HG03064 (cell line): ENCODE measurements around the gene HS3ST4.

ENCODE experiments used
- ATAC-seq: cut with Tn5 transposase; IDR thresholded peaks from one replicate; pipeline ENCODE4 v1.9.1; 2021; ENCODE audit warnings: low read depth; ENCODE audit not compliant: unreplicated experiment

Gene HS3ST4

DNA sequence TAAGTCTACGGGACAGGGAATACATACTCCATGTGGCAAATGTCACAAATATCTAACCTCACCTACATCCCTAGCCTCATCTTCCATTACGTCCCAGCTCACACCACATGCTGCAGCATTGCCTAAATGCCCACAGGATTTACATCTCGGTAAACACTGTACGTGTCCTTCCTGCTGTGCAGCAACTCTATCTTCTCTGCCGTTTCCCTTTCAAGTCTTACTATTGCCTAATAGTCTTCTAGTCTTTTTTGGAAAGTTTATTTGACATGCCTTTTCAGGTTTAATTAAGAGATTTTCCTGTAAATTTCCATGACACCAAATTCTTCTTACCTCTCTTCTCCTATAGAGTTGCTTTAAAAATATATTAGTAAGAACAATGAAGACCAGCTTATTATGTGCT, 120.5 kb downstream of the HS3ST4 start:
- no peak for ATAC-seq

DNA sequence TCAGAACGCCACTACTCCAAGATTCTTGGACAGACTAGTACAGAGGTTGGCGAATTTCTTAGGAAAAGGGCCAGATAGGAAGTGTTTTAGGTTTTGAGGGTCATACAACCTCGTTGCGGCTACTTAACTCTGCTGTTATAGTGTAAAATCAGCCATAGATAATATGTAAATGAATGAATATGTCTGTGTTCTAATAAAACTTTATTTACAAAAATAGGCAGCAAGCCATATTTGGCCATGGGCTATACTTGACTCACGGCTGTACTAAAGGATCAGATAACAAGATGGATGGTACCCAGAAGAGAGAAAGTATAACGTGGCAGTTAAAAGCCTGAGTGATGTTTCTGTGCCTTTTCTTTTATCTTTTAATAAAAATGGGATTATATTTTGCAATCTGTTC, 125.5 kb downstream of the HS3ST4 start:
- no peak for ATAC-seq

DNA sequence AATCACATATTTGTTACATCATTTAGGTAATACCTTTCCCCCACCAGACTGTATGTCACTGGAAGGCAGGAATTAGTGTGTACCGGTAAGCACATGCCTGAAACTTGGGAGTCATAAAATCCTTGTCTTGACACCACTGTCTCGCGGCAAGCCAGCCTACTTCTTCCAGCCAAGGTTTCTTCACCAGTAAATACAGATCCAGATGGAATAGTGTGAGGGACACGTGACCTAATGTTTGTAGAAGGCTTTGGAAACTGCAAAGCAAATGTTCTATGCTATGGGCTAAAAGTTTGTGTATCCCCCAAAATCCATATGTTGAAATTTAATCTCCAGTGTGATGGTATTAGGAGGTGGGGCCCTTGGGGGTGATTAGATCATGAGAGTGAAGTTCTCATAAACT, 126.1 kb downstream of the HS3ST4 start:
- no peak for ATAC-seq

GRCh38 chr16:25823891-25824290, 132.1 kb downstream of the HS3ST4 start:
- no peak for ATAC-seq

DNA sequence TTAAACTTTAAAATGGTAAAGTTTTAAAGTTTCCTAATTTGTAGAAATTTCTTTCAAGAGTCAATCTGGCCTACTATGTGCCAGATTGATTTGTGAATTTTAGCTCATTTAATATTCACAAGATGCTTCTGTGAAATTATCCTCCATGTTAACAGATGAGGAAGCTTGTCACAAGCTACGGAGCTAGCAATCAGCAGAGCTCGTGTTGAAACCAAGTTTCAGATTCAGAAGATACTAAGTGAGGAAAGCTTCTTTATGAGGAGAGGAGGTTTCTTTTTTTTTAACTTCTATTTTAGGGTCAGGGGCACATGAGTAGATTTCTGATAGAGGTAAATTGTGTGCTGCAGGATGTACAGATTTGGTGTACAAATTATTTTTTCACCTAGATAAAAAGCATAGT, 135.9 kb downstream of the HS3ST4 start:
- no peak for ATAC-seq

DNA sequence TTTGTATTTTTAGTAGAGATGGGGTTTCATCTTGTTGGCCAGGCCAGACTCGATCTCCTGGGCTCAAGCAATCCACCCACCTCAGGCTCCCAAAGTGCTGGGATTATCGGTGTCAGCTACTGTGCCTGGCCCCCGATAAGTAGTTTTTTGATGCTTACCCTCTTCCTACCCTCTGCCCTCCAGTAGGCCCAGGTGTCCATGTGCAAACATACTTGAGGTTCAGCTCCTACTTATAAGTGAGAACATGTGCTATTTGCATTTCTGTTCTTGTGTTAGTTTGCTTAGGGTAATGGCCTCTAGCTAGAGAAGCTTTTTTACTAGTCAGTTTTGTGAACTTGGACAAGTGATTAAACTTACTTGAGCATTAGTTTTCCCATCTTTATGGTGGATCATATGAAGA, 136.8 kb downstream of the HS3ST4 start:
- no peak for ATAC-seq

- ATAC-seq: no peak
Measured at GRCh38 chr16:25832291-25832690, 140.5 kb downstream of the HS3ST4 start.

GRCh38 chr16:25834101-25834500, 142.3 kb downstream of the HS3ST4 start:
- no peak for ATAC-seq

DNA sequence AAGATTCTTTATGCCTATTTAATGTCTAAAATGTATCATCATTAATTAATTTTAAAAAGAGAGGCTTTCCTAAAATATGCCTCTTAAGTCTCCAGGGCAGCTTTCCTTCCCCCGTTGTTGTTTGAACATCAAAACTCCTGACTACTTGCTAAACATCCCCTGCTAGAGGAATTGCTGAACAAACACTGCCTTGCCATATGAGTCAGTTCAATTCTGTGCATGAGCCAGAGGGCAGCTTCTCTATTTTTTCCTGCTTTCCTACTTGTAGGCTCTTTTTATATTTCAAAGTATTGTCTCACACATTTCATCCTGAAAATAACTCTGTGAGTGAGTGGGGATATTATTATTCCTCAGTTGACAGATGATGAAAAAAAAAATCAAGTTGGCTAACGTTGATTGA, 143.4 kb downstream of the HS3ST4 start:
- no peak for ATAC-seq

DNA sequence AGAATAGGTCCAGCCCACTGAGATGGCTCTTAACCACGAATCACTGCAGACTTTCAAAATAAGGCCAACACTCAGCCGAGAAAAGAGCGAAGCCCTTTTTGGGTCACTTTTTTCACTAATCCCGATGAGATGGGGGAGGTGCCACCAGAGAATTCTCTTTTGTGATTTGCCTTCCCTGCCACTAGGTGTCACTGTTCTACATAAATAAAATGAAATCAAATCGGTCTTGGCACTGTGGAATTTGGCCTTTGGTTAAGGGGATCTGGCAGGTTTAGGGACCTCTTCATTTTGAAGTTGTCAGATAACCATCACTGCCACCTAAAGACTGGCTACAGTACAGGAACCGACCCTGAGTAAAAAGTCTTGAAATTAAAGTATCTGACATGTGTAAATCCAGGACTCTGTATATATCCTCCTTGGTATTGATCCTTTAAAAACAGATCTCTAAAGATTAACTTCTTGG, 147.0 kb downstream of the HS3ST4 start:
- ATAC-seq: no peak

- no peak for ATAC-seq
Measured at GRCh38 chr16:25841761-25842160, 150.0 kb downstream of the HS3ST4 start.

DNA sequence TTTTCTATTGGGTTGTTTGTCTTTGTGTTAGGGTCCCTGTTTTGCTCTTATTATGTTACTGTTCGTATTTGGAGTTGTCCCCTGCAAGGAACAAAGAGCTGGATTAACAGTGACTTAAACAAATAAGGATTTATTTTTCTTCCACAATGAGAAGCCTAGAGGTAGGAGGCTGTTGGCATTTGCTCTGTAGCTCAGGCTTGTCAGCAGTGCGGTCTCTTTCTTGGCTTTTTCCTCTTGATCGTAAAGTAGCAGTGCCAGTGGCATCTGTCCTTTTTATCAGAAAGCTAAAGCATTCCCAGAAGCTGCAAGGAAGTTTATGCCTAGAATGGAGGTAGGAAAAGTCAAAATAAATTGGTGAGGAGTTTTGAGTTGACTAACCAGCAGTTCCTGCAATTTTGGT, 154.1 kb downstream of the HS3ST4 start:
- ATAC-seq: no peak

DNA sequence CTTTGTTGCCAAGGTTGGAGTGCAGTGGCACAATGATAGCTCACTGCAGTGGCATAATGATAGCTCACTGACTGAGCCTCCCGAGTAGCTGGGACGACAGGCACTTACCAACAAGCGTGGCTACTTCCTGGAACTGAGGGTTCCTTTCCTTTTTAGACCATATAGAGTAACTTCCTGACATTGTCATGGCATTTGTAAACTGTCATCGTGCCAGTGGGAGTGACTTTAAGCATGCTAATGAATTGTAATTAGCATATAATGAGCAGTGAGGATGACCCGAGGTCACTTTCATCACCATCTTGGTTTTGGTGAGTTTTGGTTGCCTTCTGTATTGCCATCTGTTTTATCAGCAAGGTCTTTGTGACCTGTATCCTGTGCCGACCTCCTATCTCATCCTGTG, 162.4 kb downstream of the HS3ST4 start:
- no peak for ATAC-seq

DNA sequence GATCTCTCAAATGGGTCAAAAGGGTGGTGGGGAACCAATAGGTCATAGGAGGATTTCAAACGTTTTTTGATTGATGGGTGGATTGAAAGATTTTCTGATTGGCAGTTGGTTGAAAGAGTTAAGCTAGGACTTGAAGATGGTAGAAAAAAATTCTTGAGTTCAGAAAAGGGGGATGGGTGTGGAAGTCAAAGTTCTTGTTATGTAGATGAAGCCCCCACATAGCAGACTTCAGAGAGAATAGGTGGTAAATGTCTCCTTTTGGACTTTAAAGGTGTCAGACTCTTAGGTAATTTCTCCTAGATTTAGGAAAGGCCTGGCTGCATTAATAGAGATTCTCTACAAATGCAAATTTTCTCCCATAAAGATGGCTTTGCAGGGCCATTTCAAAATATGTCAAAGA, 163.3 kb downstream of the HS3ST4 start:
- ATAC-seq: no peak

DNA sequence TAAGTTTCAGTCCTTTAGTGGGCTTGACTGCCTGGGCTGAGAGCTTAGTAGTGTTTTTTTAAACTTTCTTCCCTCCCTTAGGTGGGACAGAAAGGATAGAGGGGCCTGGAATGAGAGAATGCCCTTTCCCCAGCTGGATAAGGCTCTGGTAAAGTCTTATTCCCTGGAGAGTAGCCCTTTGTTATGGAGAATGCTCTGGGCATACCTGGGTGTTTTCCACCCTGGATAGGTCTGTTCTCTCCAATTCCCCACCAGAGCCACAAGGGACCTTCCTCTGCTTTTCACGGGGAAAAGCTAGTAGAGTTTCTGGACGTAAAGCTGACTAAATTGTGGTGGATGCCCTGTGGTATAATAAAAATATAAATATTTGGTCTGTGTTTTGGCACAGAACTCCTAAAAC, 164.1 kb downstream of the HS3ST4 start:
- ATAC-seq: no peak

DNA sequence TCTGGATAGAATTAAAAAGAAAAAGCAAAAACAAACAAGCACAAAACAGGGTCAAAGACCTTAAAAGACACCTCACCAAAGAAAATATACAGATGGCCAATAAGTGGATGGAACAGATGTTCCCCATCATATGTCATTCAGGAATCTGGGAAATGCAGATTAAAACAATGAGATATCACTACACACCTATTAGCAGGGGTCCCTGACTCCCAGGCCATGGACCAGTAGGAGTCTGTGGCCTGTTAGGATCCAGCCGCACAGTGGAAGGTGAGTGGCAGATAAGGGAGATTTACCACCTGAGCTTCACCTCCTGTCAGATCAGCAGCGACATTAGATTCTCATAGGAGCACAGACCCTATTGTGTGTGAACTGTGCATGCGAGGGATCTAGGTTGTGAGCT, 167.9 kb downstream of the HS3ST4 start:
- ATAC-seq: no peak

- no peak for ATAC-seq
Measured at GRCh38 chr16:25867041-25867440, 175.3 kb downstream of the HS3ST4 start.

GRCh38 chr16:25868106-25868505, 176.3 kb downstream of the HS3ST4 start:
- ATAC-seq: no peak

DNA sequence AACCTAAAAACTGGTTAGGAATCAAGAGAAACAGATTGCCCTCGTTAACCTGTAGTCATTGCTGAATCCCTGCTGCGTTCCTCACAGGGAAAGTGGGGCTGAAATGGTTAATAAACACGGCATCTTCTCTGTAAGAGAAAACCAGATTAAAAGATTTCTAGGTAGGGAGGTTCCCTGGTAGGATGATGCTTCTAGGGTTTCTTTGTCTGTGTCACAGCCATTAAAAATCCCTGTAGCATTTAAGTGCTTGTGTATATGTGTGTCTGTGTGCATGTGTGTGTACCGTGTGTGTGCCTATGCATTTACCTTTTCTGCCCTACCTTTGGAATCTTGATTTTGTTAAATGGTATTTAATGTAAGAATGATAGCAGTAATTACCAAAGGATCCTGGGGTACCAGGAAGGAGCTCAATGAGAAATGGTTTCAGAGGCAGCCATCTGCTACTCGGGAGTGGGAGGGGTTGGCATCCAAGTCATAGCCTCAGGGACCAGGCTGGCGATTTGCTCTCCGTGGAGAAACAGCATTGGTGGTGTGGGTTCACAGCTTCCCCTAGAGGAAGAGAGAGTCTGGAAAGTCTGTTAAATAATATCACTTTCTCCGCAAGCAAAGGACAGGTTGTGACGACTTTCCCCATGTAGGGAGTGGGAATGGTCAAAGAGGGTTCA, 177.1 kb downstream of the HS3ST4 start:
- ATAC-seq: no peak

DNA sequence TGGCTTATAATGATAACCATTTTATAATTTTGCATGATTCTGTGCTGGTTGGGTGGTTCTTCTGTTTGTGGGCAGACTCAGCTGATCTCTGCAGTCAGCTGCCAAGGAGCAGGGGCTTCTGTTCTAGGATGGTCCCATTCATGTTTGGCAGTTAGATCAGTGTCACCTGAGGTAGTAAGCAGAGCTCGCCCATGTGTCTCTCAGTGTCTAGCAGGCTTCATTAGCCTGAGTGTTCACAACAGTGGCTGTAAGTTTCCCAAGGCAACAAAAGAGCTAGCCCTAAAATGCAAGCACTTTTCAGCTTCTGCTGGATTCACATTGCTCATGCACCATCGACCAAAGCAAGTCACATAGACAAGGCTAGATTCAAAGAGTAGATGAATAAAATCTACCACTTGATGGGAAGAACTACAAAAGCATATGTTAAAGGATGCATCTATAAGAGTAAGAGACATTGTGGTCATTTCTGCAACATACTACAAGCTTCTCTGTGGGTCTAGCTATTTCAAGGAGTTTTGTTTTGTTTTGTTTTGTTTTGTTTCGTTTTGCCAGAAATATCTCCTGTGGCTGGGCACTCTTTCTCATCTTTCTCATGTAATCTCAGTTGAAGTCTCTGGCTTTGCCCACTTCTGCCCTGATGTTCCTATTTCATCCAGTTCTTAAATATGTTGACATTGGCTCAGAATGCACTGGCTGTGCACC, 180.8 kb downstream of the HS3ST4 start:
- ATAC-seq: no peak

GRCh38 chr16:25874196-25874595, 182.4 kb downstream of the HS3ST4 start:
- ATAC-seq: no peak

- ATAC-seq: no peak
Measured at GRCh38 chr16:25875956-25876598, 184.3 kb downstream of the HS3ST4 start.
